GM13977 (cell line): ENCODE data around the gene SLC37A1.

Experiments
- DNase-seq: peaks from one replicate; pipeline ENCODE4 v3.0.0; 2012; ENCODE audit warnings: low spot score
- CTCF ChIP-seq: IDR thresholded peaks from 2 replicates; pipeline ENCODE4 v1.5.1; 2012; ENCODE audit warnings: mild to moderate bottlenecking, control low read depth; ENCODE audit not compliant: insufficient read depth; ENCODE audit errors: extremely low read depth, missing control alignments
- in situ Hi-C: fragments of 300-500 bp; cut with MboI; formaldehyde crosslinking; loops from one replicate; pipeline ENCODE4 v1.12.0; 2022; ENCODE audit warnings: low sequenced_read_pairs, low pct_unique_long_range_greater_than_20kb, mixed read lengths, inconsistent platforms; ENCODE audit not compliant: unreplicated experiment

Gene SLC37A1

DNA sequence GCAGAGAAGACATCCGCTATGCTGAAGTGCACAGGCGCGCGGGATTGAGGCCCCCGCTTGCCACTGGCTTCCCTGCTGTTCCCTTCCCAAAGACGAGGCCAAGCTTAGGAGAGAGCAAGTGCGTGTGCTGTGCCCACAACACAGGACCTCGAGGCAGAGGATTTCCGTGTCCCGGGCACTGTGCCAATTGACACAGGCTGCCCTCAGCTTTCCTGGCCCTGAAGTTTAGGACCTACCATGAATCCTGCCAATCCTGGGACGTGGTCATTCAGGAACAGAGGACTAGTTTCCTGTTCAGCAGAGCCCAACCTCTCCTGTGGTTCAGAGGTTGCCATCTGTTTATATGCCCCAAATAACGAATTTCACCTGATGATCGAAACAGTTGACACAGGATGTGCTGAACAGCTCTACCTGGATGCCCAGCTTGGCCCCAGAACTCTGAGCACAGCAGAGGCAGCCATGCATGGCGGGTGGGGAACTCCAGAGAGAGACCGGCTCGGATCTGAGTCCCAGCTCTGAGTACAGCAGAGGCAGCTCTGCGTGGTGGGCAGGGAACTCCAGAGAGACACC lies 22.0 kb downstream of the SLC37A1 start:
- in situ Hi-C loops: no loop called here
- no peak for TF ChIP-seq CTCF
- peak; percentile 78 for DNase-seq

DNA sequence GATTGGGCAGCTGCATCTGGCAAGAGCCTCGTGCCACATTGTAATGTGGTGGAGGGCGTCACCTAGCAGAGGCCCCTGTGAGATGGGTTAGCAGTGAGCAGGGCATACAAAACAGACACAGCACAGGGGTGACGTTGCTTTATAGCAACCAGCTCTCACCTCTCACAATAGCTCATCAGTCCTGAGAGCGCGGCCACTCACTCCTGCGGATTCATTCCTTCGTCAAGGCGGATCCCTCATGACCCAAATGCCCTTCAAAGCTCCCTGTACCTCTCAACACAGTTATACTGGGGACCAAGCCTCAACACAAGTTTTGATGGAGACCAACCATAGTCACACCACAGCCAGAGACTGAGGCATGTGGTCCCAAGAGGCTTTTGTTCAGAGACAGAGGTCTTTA lies 22.9 kb downstream of the SLC37A1 start:
- in situ Hi-C loops: no loop called here
- DNase-seq: no peak
- no peak for TF ChIP-seq CTCF

- in situ Hi-C loops: no loop called here
- peak; percentile 61 for TF ChIP-seq CTCF
- DNase-seq: peak; percentile 68
Measured at GRCh38 chr21:42537106-42537742, 23.6 kb downstream of the SLC37A1 start.

- in situ Hi-C loops: no loop called here
- DNase-seq: no peak
- no peak for TF ChIP-seq CTCF
Measured at GRCh38 chr21:42538479-42539275, 25.0 kb downstream of the SLC37A1 start.

DNA sequence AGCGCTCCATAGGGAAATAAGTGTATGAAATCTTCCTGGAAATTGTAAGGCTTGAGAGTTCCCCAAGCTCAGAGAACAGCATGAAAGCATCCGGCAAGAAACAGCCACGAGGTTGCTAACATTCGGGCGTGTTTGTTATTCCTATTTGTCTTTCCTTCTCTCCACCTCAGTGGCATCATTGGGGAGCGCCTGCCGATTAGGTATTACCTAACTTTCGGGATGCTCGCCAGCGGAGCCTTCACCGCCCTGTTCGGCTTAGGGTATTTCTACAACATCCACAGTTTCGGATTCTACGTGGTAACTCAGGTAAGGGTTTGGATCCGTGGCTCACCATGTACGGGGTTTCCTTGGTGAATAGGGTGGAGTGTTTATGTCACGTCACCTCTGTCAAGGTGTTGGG lies 25.7 kb downstream of the SLC37A1 start:
- in situ Hi-C loops: no loop called here
- no peak for TF ChIP-seq CTCF
- DNase-seq: no peak

- peak; percentile 28 for TF ChIP-seq CTCF
- in situ Hi-C loops: no loop called here
- no peak for DNase-seq
Measured at GRCh38 chr21:42539931-42540343, 26.3 kb downstream of the SLC37A1 start.
